Measurements from ENCODE around the gene HTR3C.

The HTR3C gene, protein sequence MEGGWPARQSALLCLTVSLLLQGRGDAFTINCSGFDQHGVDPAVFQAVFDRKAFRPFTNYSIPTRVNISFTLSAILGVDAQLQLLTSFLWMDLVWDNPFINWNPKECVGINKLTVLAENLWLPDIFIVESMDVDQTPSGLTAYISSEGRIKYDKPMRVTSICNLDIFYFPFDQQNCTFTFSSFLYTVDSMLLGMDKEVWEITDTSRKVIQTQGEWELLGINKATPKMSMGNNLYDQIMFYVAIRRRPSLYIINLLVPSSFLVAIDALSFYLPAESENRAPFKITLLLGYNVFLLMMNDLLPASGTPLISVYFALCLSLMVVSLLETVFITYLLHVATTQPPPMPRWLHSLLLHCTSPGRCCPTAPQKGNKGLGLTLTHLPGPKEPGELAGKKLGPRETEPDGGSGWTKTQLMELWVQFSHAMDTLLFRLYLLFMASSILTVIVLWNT

DNA sequence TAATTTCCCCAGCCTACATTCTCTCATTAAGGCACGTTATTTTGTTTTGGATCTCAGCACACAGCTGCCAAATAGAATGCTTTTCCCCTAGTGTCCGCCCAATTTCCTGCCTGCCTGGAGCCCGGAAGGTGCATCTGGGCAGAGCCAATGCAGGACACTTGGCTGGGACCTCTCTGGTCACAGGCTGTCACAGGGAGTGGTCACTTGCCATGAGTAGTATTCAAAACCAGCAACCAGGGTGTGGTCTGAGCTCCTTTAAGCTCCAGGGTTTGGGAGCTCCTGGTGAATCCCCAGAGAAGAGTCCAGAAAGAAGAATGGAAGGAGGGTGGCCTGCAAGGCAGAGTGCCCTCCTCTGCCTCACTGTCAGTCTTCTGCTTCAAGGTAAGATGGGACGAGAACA is at the start of gene HTR3C:
Gene HTR3C, plus strand, starts transcription at position 281 of the 400 bp plus-strand sequence. Its CDS starts 34 bp downstream, at position 315.
- H3K27ac ChIP-seq (ENCODE audit: low read depth, low read length, poor library complexity, severe bottlenecking), result no peak within 1 kb of the TSS
- H3K79me2 ChIP-seq (ENCODE audit: insufficient read depth, low read length), result no peaks in the 10 kb centered on the region
- H3F3A ChIP-seq (ENCODE audit: insufficient read depth, low read length), result no peaks in the 10 kb centered on the region
- H3K9me2 ChIP-seq (ENCODE audit: low read depth, low read length), result no peaks in the 10 kb centered on the region
- H2AFZ ChIP-seq (ENCODE audit: low read length), result no peak within 1 kb of the TSS
- H3K36me3 ChIP-seq (ENCODE audit: insufficient read depth, low read length), result no peaks in the 10 kb centered on the region
- no peaks in the 10 kb centered on the region for H4K20me1 ChIP-seq (ENCODE audit: insufficient read depth, low read length)
- H3K9me3 ChIP-seq (ENCODE audit: low read length), result no peaks in the 10 kb centered on the region
- TF ChIP-seq, protein P1, sequence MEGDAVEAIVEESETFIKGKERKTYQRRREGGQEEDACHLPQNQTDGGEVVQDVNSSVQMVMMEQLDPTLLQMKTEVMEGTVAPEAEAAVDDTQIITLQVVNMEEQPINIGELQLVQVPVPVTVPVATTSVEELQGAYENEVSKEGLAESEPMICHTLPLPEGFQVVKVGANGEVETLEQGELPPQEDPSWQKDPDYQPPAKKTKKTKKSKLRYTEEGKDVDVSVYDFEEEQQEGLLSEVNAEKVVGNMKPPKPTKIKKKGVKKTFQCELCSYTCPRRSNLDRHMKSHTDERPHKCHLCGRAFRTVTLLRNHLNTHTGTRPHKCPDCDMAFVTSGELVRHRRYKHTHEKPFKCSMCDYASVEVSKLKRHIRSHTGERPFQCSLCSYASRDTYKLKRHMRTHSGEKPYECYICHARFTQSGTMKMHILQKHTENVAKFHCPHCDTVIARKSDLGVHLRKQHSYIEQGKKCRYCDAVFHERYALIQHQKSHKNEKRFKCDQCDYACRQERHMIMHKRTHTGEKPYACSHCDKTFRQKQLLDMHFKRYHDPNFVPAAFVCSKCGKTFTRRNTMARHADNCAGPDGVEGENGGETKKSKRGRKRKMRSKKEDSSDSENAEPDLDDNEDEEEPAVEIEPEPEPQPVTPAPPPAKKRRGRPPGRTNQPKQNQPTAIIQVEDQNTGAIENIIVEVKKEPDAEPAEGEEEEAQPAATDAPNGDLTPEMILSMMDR (IDR thresholded peaks at IDR 0.05; ENCODE audit: low read length), result no peak
- no peak for TF ChIP-seq EZH2 (IDR thresholded peaks at IDR 0.05; ENCODE audit: borderline replicate concordance, low read length)
- H3K4me2 ChIP-seq (ENCODE audit: low read length), result no peak within 1 kb of the TSS
- no peaks in the 10 kb centered on the region; the same call in 1 of the 2 replicates for H3K27me3 ChIP-seq (ENCODE audit: insufficient read depth, low read length)
- H3K4me3 ChIP-seq (ENCODE audit: low read depth, low read length, poor library complexity, severe bottlenecking), result no peak within 1 kb of the TSS
- no peak within 1 kb of the TSS for H3K9ac ChIP-seq (ENCODE audit: low read length)
- H3K4me1 ChIP-seq (ENCODE audit: insufficient read depth, low read length, severe bottlenecking), result no peaks in the 10 kb centered on the region

DNA sequence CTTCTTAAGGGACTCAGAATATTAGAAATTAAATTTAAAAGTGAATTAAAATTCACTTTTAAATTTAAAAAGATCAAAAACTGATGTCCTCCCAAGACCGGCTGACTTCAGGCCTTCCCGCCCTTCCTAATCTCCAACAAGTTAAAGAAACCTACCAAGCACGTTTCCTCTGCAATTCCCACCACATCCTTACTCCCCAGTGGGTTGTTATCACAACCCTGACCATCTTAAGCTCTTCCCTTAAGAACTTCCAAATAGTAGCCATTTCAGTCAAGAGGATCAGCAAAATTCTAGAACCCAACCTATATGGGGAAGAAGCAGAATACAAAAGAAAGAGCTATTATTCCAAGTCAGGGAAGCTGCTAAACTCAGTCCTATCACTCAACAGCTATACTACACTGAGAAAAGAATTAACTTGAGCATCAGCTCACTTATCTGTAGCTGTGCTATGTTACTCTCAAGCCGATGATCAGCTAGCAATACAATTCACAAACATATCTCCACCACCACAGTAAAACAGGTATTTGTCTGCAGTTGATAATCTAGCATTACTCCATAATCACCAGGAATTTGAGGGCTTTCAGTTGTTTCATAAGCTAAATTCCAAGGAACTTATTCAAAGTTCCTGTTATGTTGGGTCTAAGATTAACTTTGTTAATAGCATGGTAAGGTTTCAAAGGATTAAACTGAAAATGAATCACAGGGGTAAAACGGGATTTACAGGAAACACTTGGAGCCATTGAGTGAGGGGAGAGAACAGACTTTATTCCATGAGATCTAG is 49.5 kb upstream of the HTR3C start:
- peaks cover 18% of the 10 kb centered on the region; the same call in 1 of the 2 replicates for H3K36me3 ChIP-seq (ENCODE audit: insufficient read depth, low read length)
- H2AFZ ChIP-seq (ENCODE audit: low read length), result no peak overlapping the region
- H3F3A ChIP-seq (ENCODE audit: insufficient read depth, low read length), result no peaks in the 10 kb centered on the region
- H3K27ac ChIP-seq (ENCODE audit: low read depth, low read length, poor library complexity, severe bottlenecking), result no peak overlapping the region
- TF ChIP-seq, protein P1 (IDR thresholded peaks at IDR 0.05; ENCODE audit: low read length), result no peak
- no peak for TF ChIP-seq EZH2 (IDR thresholded peaks at IDR 0.05; ENCODE audit: borderline replicate concordance, low read length)
- no peak overlapping the region for H3K4me3 ChIP-seq (ENCODE audit: low read depth, low read length, poor library complexity, severe bottlenecking)
- H3K79me2 ChIP-seq (ENCODE audit: insufficient read depth, low read length), result no peaks in the 10 kb centered on the region
- no peaks in the 10 kb centered on the region for H3K9me2 ChIP-seq (ENCODE audit: low read depth, low read length)
- H4K20me1 ChIP-seq (ENCODE audit: insufficient read depth, low read length), result no peaks in the 10 kb centered on the region
- no peaks in the 10 kb centered on the region for H3K9me3 ChIP-seq (ENCODE audit: low read length)
- peaks cover 37% of the 10 kb centered on the region for H3K4me1 ChIP-seq (ENCODE audit: insufficient read depth, low read length, severe bottlenecking)
- H3K27me3 ChIP-seq (ENCODE audit: insufficient read depth, low read length), result no peaks in the 10 kb centered on the region
- H3K9ac ChIP-seq (ENCODE audit: low read length), result no peak overlapping the region
- no peak overlapping the region for H3K4me2 ChIP-seq (ENCODE audit: low read length)

DNA sequence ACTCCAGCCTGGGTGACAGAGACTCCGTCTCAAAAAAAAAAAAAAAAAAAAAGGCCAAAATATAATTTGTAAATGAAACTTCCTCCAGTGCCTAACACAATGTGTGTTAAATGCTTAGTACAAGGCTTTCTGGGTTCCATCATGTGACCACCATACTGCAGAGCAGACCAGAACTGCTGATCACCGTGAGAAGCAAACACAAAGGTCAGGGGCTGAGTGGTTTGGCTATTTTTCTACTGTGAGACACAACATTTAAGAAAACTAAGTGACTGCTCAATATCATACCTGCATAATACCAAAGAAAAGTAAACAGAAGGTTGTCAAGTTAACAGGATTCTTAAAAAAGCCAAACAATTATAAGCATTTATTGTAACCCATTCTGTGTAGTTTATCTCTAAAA is 48.4 kb upstream of the HTR3C start:
- H3K4me3 ChIP-seq (ENCODE audit: low read depth, low read length, poor library complexity, severe bottlenecking), result no peak overlapping the region
- H3K9ac ChIP-seq (ENCODE audit: low read length), result no peak overlapping the region
- H3K4me2 ChIP-seq (ENCODE audit: low read length), result no peak overlapping the region
- H2AFZ ChIP-seq (ENCODE audit: low read length), result no peak overlapping the region
- H3K27me3 ChIP-seq (ENCODE audit: insufficient read depth, low read length), result no peaks in the 10 kb centered on the region
- H3K9me2 ChIP-seq (ENCODE audit: low read depth, low read length), result no peaks in the 10 kb centered on the region
- H3K4me1 ChIP-seq (ENCODE audit: insufficient read depth, low read length, severe bottlenecking), result peaks cover 40% of the 10 kb centered on the region
- TF ChIP-seq EZH2 (IDR thresholded peaks at IDR 0.05; ENCODE audit: borderline replicate concordance, low read length), result no peak
- TF ChIP-seq, protein P1 (IDR thresholded peaks at IDR 0.05; ENCODE audit: low read length), result no peak
- peaks cover 24% of the 10 kb centered on the region; the same call in 1 of the 2 replicates for H3K36me3 ChIP-seq (ENCODE audit: insufficient read depth, low read length)
- H3K79me2 ChIP-seq (ENCODE audit: insufficient read depth, low read length), result no peaks in the 10 kb centered on the region
- H3F3A ChIP-seq (ENCODE audit: insufficient read depth, low read length), result no peaks in the 10 kb centered on the region
- H3K9me3 ChIP-seq (ENCODE audit: low read length), result no peaks in the 10 kb centered on the region
- peak overlapping the region; percentile 35 for H3K27ac ChIP-seq (ENCODE audit: low read depth, low read length, poor library complexity, severe bottlenecking)
- H4K20me1 ChIP-seq (ENCODE audit: insufficient read depth, low read length), result no peaks in the 10 kb centered on the region

Measured in OCI-LY1 (cell line).